ENCODE results near the gene GCSH. TPM values are rescaled to one million over a fixed set of nuclear protein-coding genes. Genes with fewer than 3 reads are reported as not detected.
"Not testable (repeated sequence)": the region's sequence is repeated elsewhere in the genome, so short reads cannot be mapped to it uniquely, and the experiment has no call there.

Gene GCSH
- total RNA-seq, 4 donors from 2014 or later: 4.8 to 10.6 (median 7.7) TPM

DNA sequence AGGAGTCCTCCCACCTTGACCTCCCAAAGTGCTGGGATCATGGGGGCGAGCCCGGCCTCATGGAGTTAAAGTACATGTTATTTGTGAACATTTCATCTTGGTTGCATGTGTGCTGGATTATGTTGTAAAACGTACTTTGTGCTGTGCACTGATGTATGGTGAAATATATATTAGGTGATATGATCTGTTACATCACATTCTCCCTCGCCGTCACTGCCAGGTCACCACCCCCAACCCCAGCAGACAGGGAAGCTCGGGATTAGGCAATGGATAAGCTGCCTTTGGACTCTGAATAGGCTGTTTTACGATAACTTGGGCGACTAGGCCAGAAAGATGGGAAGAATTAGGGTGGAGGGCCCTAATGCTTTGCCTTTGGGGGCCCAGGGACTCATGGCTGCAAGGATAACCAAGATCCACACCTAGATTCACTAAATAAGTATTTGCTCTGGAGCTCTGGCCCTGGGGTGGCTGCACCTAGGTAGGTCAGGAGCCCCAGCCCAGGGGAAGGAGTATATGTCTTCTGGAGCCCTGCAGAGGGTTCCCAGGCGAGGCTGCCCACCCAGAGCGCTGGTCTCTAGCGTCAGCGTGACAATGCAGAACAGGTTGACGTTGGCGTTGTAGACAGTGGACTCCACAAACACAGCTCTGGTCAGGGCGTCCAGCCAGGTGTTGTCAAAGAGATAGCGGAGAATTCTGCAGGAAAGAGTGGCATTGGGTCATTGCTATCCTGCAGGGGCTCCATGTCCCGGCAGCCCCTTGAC lies 27.1 kb upstream of the GCSH start:
- TF ChIP-seq POLR2A (IDR thresholded peaks at IDR 0.05): no peak
- TF ChIP-seq, protein P1, sequence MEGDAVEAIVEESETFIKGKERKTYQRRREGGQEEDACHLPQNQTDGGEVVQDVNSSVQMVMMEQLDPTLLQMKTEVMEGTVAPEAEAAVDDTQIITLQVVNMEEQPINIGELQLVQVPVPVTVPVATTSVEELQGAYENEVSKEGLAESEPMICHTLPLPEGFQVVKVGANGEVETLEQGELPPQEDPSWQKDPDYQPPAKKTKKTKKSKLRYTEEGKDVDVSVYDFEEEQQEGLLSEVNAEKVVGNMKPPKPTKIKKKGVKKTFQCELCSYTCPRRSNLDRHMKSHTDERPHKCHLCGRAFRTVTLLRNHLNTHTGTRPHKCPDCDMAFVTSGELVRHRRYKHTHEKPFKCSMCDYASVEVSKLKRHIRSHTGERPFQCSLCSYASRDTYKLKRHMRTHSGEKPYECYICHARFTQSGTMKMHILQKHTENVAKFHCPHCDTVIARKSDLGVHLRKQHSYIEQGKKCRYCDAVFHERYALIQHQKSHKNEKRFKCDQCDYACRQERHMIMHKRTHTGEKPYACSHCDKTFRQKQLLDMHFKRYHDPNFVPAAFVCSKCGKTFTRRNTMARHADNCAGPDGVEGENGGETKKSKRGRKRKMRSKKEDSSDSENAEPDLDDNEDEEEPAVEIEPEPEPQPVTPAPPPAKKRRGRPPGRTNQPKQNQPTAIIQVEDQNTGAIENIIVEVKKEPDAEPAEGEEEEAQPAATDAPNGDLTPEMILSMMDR (IDR thresholded peaks at IDR 0.05): no peak
- no peak overlapping the region for H3K4me3 ChIP-seq (ENCODE audit: low read depth, poor library complexity, severe bottlenecking)
- WGBS, 2 donors: 82 to 83% methylated on average over 17 of the region's 17 CpGs
- intact Hi-C loops (cut with DNase I; ENCODE audit: low total_unique reads): no loop called here
- DNase-seq (ENCODE audit: low spot score in 2 of 2): no peak

DNA sequence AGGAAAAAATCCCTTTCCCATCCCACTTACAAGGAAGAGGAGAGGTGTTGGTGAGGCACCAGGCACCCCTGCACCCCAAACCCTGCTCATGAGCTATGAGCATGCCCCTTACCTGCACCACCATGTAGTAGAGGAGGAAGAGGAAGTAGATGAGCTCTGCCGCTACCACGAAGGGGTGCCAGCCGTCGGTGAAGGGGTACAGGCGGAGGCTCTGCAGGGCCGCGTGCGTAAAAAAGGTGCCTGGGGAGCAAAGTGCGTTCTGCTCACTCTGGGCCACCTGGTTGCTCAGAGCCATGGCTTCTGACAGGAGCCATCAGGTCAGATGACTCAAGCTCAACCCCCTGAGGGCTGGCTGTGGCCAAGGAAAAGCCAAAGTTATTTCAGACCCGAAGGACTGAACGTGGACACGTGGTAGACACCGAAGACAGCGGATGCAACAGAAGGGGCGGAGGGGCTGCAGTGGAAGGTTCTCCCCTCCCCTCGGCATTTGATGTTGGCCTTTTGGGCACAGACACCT lies 25.3 kb upstream of the GCSH start:
- H3K4me3 ChIP-seq (ENCODE audit: low read depth, poor library complexity, severe bottlenecking): no peak overlapping the region
- no peak for TF ChIP-seq POLR2A (IDR thresholded peaks at IDR 0.05)
- TF ChIP-seq, protein P1 (IDR thresholded peaks at IDR 0.05): no peak
- intact Hi-C loops (cut with DNase I; ENCODE audit: low total_unique reads): no loop called here
- DNase-seq (ENCODE audit: low spot score in 2 of 2): no peak
- WGBS, 2 donors: 86 to 90% methylated on average over 16 of the region's 16 CpGs

DNA sequence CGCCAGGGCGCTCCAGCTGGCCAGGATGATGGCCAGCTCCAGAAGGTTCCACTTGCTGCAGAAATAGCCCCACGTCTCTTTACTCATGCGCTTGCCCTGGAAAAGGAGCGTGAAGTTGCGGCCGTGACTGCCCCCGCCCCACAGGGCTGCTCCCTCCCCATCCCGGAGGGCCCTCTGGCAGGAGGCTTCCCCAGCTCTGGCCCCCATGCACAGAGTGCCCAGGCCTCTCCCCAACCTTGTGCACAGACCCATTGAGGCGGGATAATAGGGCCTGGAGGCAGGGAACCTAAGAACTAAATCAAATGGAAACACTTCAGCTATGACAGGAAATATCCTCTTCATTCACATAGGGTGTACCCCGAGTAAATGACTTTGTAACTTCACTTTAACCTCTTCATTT lies 21.2 kb upstream of the GCSH start:
- WGBS, 2 donors: 57 to 59% methylated on average over 11 of the region's 11 CpGs
- TF ChIP-seq, protein P1 (IDR thresholded peaks at IDR 0.05): no peak
- no peak for TF ChIP-seq POLR2A (IDR thresholded peaks at IDR 0.05)
- intact Hi-C loops (cut with DNase I; ENCODE audit: low total_unique reads): no loop called here
- no peak overlapping the region for H3K4me3 ChIP-seq (ENCODE audit: low read depth, poor library complexity, severe bottlenecking)
- no peak for DNase-seq (ENCODE audit: low spot score in 2 of 2)

DNA sequence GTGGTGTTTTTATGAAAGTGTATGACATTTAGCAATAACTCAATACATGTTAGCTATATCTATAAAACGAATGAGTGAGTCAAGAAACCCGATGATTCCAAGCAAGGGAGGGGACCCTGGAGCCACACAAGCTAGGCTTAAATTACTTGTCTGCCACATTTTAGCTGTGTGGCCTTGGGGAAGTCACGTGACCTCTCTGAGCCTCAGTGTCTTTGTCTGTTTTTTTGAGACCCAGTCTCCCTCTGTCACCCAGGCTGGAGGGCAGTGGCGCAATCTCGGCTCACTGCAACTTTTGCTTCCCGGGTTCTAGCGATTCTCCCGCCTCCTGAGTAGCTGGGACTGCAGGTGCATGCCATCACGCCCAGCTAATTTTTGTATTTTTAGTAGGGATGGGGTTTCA lies 20.1 kb upstream of the GCSH start:
- TF ChIP-seq, protein P1 (IDR thresholded peaks at IDR 0.05): no peak
- no peak for TF ChIP-seq POLR2A (IDR thresholded peaks at IDR 0.05)
- 77 to 83% methylated on average over 9 of the region's 9 CpGs for WGBS, 2 donors
- intact Hi-C loops (cut with DNase I; ENCODE audit: low total_unique reads): no loop called here
- H3K4me3 ChIP-seq (ENCODE audit: low read depth, poor library complexity, severe bottlenecking): no peak overlapping the region
- no peak for DNase-seq (ENCODE audit: low spot score in 2 of 2)

DNA sequence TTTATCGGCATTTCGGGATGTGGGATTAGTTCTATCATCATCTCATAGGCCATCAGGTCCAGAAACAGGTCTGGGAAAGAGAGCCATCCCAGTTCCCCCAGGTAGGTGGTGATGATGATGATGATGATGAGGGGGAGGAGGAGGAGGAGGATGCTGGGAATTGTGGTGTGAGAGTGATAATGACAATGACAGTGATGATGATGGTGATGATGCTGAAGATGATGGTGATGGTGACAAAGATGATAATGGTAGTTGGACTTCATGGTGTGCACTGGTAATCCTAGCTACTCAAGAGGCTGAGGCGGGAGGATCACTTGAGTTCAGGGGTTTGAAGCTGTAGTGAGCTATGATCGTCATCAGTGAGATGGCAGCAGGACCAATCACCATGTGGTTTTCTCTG lies 16.3 kb upstream of the GCSH start:
- DNase-seq (ENCODE audit: low spot score in 2 of 2): no peak
- TF ChIP-seq POLR2A (IDR thresholded peaks at IDR 0.05): no peak
- TF ChIP-seq, protein P1 (IDR thresholded peaks at IDR 0.05): no peak
- 90 to 93% methylated on average over 4 of the region's 4 CpGs for WGBS, 2 donors
- H3K4me3 ChIP-seq (ENCODE audit: low read depth, poor library complexity, severe bottlenecking): no peak overlapping the region
- intact Hi-C loops (cut with DNase I; ENCODE audit: low total_unique reads): no loop called here

DNA sequence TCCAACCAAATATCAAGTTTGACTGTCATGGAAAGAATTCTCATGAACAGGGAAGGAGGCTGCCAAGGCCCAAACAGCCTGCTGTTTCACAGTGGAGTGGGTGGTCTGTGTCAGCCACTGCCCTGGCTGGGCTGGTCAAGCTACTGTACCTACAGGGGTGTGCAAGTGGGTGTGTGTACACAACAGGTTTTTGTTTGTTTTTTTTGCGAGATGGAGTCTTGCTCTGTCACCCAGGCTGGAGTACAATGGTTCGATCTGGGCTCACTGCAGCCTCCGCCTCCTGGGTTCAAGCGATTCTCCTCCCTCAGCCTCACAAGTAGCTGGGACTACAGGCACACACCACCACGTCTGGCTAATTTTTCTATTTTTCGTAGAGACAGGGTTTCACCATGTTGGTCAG lies 13.1 kb upstream of the GCSH start:
- intact Hi-C loops (cut with DNase I; ENCODE audit: low total_unique reads); DNase-seq (ENCODE audit: low spot score in 2 of 2); H3K4me3 ChIP-seq (ENCODE audit: low read depth, poor library complexity, severe bottlenecking): not testable (repeated sequence)
- 93 to 96% methylated on average over 6 of the region's 6 CpGs for WGBS, 2 donors

Data from lower leg skin (tissue), 4 donors.